ENCODE measurements around the gene BBLN. TPM values are rescaled to one million over a fixed set of nuclear protein-coding genes. Genes with fewer than 3 reads are reported as not detected.

BBLN gene
- total RNA-seq, 1 donor from 2014 or later: 389 TPM

DNA sequence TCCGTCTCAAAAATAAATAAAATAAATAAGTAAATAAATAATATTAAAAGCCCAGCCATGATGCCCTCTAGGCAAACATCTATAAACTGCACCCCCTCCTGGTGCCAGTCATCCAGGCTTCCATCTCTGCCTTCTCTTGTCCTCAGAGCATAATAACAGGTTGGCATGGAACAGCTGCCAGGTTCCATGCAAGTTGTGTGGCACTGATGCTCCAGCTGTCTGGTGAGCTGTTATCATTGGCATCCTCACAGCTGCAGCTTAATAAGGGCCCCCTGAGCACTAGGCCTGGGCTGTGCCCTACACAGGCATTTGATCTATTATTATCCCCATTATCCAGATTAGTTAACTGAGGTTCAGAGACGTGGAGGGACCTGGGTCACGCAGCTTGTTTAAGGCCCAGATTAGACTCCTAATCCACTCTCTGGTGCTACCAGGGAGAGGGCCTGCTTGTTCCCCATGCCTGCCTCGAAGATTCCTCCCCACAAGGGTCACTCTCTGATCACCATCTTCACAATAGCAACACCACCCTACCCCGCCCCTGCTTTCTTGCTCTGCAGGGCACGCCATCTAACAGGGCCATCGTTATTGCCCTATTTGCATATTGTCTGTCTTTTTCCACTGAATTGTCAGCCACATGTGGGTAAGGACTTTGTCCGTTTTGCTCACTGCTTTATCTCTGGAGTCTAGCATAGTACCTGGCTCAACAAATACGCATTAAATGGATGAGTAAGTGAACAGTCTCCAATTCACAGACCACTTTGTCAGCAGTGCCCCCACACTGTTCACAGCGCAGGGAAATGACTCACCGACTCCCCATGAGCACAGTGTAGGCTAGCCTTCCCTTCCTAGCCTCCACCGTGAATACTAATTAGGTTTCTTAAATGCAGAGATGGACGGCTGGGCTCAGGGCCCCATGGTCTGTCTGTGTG lies 41.6 kb downstream of the BBLN start:
- intact Hi-C loops (cut with DNase I): no loop called here
- peaks cover 8% of the 10 kb centered on the region for H3K27me3 ChIP-seq
- TF ChIP-seq, protein P1, sequence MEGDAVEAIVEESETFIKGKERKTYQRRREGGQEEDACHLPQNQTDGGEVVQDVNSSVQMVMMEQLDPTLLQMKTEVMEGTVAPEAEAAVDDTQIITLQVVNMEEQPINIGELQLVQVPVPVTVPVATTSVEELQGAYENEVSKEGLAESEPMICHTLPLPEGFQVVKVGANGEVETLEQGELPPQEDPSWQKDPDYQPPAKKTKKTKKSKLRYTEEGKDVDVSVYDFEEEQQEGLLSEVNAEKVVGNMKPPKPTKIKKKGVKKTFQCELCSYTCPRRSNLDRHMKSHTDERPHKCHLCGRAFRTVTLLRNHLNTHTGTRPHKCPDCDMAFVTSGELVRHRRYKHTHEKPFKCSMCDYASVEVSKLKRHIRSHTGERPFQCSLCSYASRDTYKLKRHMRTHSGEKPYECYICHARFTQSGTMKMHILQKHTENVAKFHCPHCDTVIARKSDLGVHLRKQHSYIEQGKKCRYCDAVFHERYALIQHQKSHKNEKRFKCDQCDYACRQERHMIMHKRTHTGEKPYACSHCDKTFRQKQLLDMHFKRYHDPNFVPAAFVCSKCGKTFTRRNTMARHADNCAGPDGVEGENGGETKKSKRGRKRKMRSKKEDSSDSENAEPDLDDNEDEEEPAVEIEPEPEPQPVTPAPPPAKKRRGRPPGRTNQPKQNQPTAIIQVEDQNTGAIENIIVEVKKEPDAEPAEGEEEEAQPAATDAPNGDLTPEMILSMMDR (IDR thresholded peaks at IDR 0.05): no peak

DNA sequence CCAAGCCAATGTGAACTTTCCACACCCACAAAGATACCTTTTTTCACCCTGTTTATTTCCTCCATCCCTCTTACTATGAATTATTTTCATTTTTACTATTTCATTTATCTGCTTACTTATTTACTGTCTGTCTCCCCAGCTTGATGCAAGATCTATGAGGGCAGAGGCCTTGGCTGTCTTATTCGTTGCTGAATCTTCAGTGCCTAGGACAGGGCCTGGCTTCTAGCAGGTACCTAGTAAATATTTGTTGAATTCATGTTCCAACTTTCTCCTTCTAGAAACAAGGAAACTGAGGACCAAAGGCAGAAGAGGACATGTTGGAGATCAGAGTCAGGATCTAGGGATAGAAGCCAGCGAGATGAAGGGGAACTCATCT lies 42.6 kb downstream of the BBLN start:
- no peaks in the 10 kb centered on the region for H3K36me3 ChIP-seq
- intact Hi-C loops (cut with DNase I): loop anchor here (1.0 kb wide), 1 partner anchor 11 kb away; the partner anchor contains the start of gene CIZ1
- DNase-seq (ENCODE audit: low spot score in 2 of 2): no peak
- peak overlapping the region; percentile 68 to 72 for H3K4me3 ChIP-seq
- TF ChIP-seq, protein P1 (IDR thresholded peaks at IDR 0.05): no peak
- H3K27ac ChIP-seq: no peak overlapping the region
- H3K27me3 ChIP-seq: peaks cover 8% of the 10 kb centered on the region
- H3K9me3 ChIP-seq: no peaks in the 10 kb centered on the region
- H3K4me1 ChIP-seq: peaks cover 9 to 12% of the 10 kb centered on the region in 2 donors

More for the DNA sequence above, 41.6 kb downstream of the BBLN start:
- H3K36me3 ChIP-seq: no peaks in the 10 kb centered on the region
- no peaks in the 10 kb centered on the region for H3K9me3 ChIP-seq
- DNase-seq (ENCODE audit: low spot score in 2 of 2): no peak
- no peak overlapping the region for H3K27ac ChIP-seq
- H3K4me1 ChIP-seq: peaks cover 9 to 12% of the 10 kb centered on the region in 2 donors
- no peak overlapping the region for H3K4me3 ChIP-seq

DNA sequence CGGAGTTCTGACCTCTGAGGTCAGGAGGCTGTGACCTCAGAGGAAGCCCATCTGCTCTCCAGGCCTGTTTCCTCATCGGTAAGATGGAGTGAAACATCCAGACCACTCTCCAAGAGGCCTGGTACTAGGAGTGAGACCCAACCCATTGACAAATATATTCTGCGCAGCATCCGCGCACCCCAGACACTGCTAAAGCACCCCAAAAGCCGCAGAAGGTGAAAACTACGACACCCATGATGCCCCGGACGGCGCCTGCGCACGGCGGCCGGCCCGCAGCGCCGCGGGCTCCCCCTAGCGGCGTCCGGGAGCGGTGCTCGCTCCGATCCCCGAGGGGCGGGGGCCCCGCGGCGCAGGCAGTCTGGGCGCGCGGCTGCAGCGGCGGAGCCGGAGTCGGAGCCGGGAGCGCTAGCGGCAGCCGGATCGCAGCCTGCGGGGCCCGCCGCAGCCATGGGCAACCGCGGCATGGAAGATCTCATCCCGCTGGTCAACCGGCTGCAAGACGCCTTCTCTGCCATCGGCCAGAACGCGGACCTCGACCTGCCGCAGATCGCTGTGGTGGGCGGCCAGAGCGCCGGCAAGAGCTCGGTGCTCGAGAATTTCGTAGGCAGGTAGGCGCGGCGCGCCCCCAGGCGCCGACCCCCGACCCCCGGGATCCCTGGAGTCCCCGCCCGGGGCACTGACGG lies 43.1 kb downstream of the BBLN start, which contains the start of gene DNM1:
DNM1 (plus strand) TSS at position 356 of the 683 bp plus-strand sequence; CDS start at position 448, 92 bp downstream.
- no peak for DNase-seq (ENCODE audit: low spot score in 2 of 2)
- H3K9me3 ChIP-seq: no peaks in the 10 kb centered on the region
- peaks cover 9 to 12% of the 10 kb centered on the region in 2 donors for H3K4me1 ChIP-seq
- H3K27me3 ChIP-seq: peaks cover 8% of the 10 kb centered on the region
- H3K27ac ChIP-seq: no peak within 1 kb of the TSS
- TF ChIP-seq, protein P1 (IDR thresholded peaks at IDR 0.05): peak; percentile 44 to 98 (median 61)
- peak within 1 kb of the TSS; percentile 68 to 72 for H3K4me3 ChIP-seq
- intact Hi-C loops (cut with DNase I): loop anchor here (1.0 kb wide), 1 partner anchor 12 kb away; the partner anchor contains the start of gene CIZ1
- no peaks in the 10 kb centered on the region for H3K36me3 ChIP-seq

DNA sequence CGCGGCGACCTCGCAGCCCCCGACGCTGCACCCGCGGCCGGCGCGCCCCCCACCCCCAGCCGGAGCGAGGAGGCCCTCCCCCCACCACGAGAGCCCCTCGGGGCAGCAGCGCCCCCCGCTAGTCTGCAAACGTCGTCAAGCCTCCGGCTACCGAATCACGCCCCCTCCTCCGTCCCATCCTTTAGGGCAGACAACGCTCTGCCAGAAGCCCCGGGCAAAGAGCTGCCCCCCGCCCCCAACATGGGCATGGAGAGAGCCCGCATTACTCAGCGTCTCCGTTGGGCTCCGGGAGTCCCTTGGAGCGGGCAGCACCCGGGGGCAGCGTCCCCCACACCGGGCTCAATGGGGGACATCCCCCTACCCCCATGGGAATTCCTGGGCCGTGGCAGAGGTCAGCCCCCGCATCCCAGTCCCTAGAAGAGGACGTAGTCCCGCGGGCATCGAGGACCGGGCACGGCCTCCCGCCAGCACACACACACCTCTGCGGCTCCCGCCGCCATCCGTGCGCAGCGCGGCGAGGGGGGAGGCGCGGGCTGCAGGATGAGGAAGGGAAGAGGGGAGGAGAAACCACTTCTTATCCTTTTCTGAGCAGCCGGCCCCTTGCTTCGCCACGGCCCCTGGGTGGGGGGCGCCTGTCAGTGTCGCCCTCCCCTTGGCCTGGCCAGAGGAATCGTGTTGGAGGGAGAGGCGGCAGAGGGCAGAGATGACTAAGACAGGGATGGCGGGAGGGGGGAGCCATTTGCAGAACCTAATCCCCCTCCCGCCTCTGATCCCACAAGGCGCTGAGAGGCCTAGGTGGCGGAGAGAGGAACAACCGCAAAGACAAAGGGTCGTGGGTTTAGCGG lies 43.9 kb downstream of the BBLN start:
- intact Hi-C loops (cut with DNase I): loop anchor here (1.0 kb wide), 1 partner anchor 13 kb away; the partner anchor contains the start of gene CIZ1
- no peaks in the 10 kb centered on the region for H3K36me3 ChIP-seq
- peaks cover 8% of the 10 kb centered on the region for H3K27me3 ChIP-seq
- TF ChIP-seq, protein P1 (IDR thresholded peaks at IDR 0.05): no peak
- DNase-seq (ENCODE audit: low spot score in 2 of 2): no peak
- H3K4me1 ChIP-seq: peaks cover 9 to 12% of the 10 kb centered on the region in 2 donors
- H3K27ac ChIP-seq: no peak overlapping the region
- H3K9me3 ChIP-seq: no peaks in the 10 kb centered on the region
- H3K4me3 ChIP-seq: peak overlapping the region; percentile 68 to 72

DNA sequence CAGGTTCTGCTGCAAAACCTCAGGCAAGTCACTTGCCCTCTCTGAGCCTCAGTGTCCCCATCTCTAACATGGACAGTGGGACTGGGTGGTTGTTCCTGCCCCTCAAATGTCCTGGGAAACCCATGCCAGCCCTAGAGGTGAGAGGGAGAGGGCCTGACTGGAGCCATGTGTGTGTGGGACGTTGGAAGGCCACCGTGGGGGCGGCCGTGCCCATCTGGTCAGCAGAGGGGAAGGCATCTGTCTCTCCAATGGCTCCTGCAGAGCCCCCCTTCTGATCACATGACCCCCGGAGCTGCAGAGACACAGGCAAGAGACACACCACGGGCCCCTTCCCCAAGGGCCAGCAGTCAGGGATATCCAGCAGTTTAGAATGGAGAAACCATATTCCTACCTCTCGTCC lies 44.8 kb downstream of the BBLN start:
- Histone ChIP-seq H3K27ac (no peak overlapping the region), H3K4me1 (peaks cover 9 to 12% of the 10 kb centered on the region in 2 donors), H3K4me3 (no peak overlapping the region), H3K9me3 (no peaks in the 10 kb centered on the region), H3K36me3 (no peaks in the 10 kb centered on the region), H3K27me3 (peaks cover 8% of the 10 kb centered on the region)
- intact Hi-C loops (cut with DNase I): no loop called here
- no peak for DNase-seq (ENCODE audit: low spot score in 2 of 2)
- TF ChIP-seq, protein P1 (IDR thresholded peaks at IDR 0.05): no peak
